Activated naive CD4-positive, alpha-beta T cell treated with anti-CD3 and anti-CD28 coated beads, Interleukin-2, amount 50 U/mL, for 16 hours (primary cell): ENCODE data around the gene PROC.
"Not testable (repeated sequence)": the region's sequence is repeated elsewhere in the genome, so short reads cannot be mapped to it uniquely, and the experiment has no call there.

Source experiments
- DNase-seq: peaks from one replicate; pipeline ENCODE4 v3.0.0-alpha.2; 2020

PROC gene

GRCh38 chr2:127429291-127429690 lies 11.1 kb downstream of the PROC start:
- no peak for DNase-seq

- DNase-seq, result no peak
Observed at GRCh38 chr2:127429844-127430425, 11.7 kb downstream of the PROC start.

GRCh38 chr2:127431408-127432023 lies 13.3 kb downstream of the PROC start:
- no peak for DNase-seq

- DNase-seq, result no peak
Observed at GRCh38 chr2:127434515-127434914, 16.3 kb downstream of the PROC start.

- DNase-seq, result no peak
Observed at GRCh38 chr2:127437056-127437455, 18.8 kb downstream of the PROC start.

- DNase-seq, result no peak
Observed at GRCh38 chr2:127437781-127438726, 19.8 kb downstream of the PROC start.

- DNase-seq, result no peak
Observed at GRCh38 chr2:127439343-127439742, 21.1 kb downstream of the PROC start.

- no peak for DNase-seq
Observed at GRCh38 chr2:127448526-127448925, 30.3 kb downstream of the PROC start.

GRCh38 chr2:127449414-127449813 lies 31.2 kb downstream of the PROC start:
- DNase-seq, result no peak

GRCh38 chr2:127449898-127450297 lies 31.7 kb downstream of the PROC start:
- DNase-seq, result no peak

GRCh38 chr2:127451981-127452380 lies 33.8 kb downstream of the PROC start:
- no peak for DNase-seq

GRCh38 chr2:127452423-127452822 lies 34.2 kb downstream of the PROC start:
- not testable (repeated sequence) for DNase-seq

GRCh38 chr2:127453013-127453391 lies 34.8 kb downstream of the PROC start:
- DNase-seq, result no peak

- DNase-seq, result no peak
Observed at GRCh38 chr2:127453392-127454171, 35.4 kb downstream of the PROC start.

- no peak for DNase-seq
Observed at GRCh38 chr2:127454595-127455565, 36.7 kb downstream of the PROC start.

- DNase-seq, result no peak
Observed at GRCh38 chr2:127455566-127456493, 37.6 kb downstream of the PROC start.

GRCh38 chr2:127456960-127457359 lies 38.7 kb downstream of the PROC start:
- no peak for DNase-seq

GRCh38 chr2:127462461-127462860 lies 44.2 kb downstream of the PROC start:
- no peak for DNase-seq

GRCh38 chr2:127463155-127463991 lies 45.1 kb downstream of the PROC start:
- no peak for DNase-seq
